Measurements from ENCODE around the gene WBP1.
A peak's percentile ranks its signal among the peaks of the same experiment; 100 is the strongest.
"Not testable (repeated sequence)": the region's sequence is repeated elsewhere in the genome, so short reads cannot be mapped to it uniquely, and the experiment has no call there.

The WBP1 gene

GRCh38 chr2:74458132-74458937, at the start of gene WBP1:
Gene WBP1 (plus strand): TSS chr2:74458438. CDS start chr2:74458603, 165 bp downstream.
- DNase-seq: peak; percentile 100

- DNase-seq: no peak
These were observed 45.1 kb upstream of the WBP1 start for GRCh38 chr2:74413001-74413698.

GRCh38 chr2:74414441-74414840, 43.8 kb upstream of the WBP1 start:
- no peak for DNase-seq

- no peak for DNase-seq
These were observed 43.1 kb upstream of the WBP1 start for GRCh38 chr2:74414881-74415761.

GRCh38 chr2:74415762-74416395, 42.4 kb upstream of the WBP1 start:
- DNase-seq: no peak

- DNase-seq: no peak
These were observed 41.5 kb upstream of the WBP1 start for GRCh38 chr2:74416778-74417177.

- no peak for DNase-seq
These were observed 41.0 kb upstream of the WBP1 start for GRCh38 chr2:74417197-74417596.

GRCh38 chr2:74417763-74418162, 40.5 kb upstream of the WBP1 start:
- no peak for DNase-seq

- DNase-seq: no peak
These were observed 39.9 kb upstream of the WBP1 start for GRCh38 chr2:74418312-74418711.

GRCh38 chr2:74419345-74419744, 38.9 kb upstream of the WBP1 start:
- DNase-seq: no peak

GRCh38 chr2:74420006-74420405, 38.2 kb upstream of the WBP1 start:
- DNase-seq: no peak

- DNase-seq: not testable (repeated sequence)
These were observed 37.7 kb upstream of the WBP1 start for GRCh38 chr2:74420443-74421103.

GRCh38 chr2:74421221-74421870, 36.9 kb upstream of the WBP1 start, which contains the start of the genes C2orf81 and WDR54:
Gene C2orf81 (minus strand): TSS chr2:74421619. CDS start chr2:74421560, 59 bp downstream.
Gene WDR54 (plus strand): TSS chr2:74421730. CDS start chr2:74422154, 424 bp downstream.
- DNase-seq: peak; percentile 97

- DNase-seq: no peak
These were observed 34.8 kb upstream of the WBP1 start for GRCh38 chr2:74423231-74424095.

GRCh38 chr2:74424139-74424992, 33.9 kb upstream of the WBP1 start:
- no peak for DNase-seq

GRCh38 chr2:74424995-74425406, 33.2 kb upstream of the WBP1 start:
- no peak for DNase-seq

- DNase-seq: no peak
These were observed 32.7 kb upstream of the WBP1 start for GRCh38 chr2:74425523-74425922.

- no peak for DNase-seq
These were observed 32.0 kb upstream of the WBP1 start for GRCh38 chr2:74426181-74426758.

GRCh38 chr2:74427551-74427950, 30.7 kb upstream of the WBP1 start:
- no peak for DNase-seq

All from activated CD4-positive, alpha-beta T cell treated with anti-CD3 and anti-CD28 coated beads, Interleukin-10, Interleukin-2, amounts not matched to agents 100 ng/mL and 50 ng/mL, durations not matched to agents 16 hours and 8 hours (primary cell).